Vagina (tissue), 2 donors: ENCODE measurements around the gene OR2T2.

ENCODE experiments used
- POLR2A ChIP-seq, 2 donors: fragments of 450-650 bp; IDR thresholded peaks; one replicate each; pipeline ENCODE4 v1.6.1; 2017; ENCODE audit warnings: antibody characterized with exemption in 2 of 2, mild to moderate bottlenecking in 2 of 2, moderate library complexity in 2 of 2
- POLR2AphosphoS5 ChIP-seq, 2 donors: sonication (generic); formaldehyde crosslinking; IDR thresholded peaks; one replicate each; pipeline ENCODE4 v1.9.0; 2017; ENCODE audit warnings: antibody characterized with exemption in 2 of 2, mild to moderate bottlenecking in 2 of 2, low read depth in 1 of 2; ENCODE audit not compliant: insufficient read depth in 1 of 2
- TF ChIP-seq, protein P1 (sequence below), 3 experiments: fragments of 450-650 bp in 2 of 3; fragments of 200-600 bp in 1 of 3; sonication (generic) in 1 of 3; IDR thresholded peaks; one replicate each; pipeline ENCODE4 v1.5.1; 2017 to 2019; ENCODE audit warnings: antibody characterized with exemption in 3 of 3, mild to moderate bottlenecking in 2 of 3, moderate library complexity in 2 of 3

DNA sequence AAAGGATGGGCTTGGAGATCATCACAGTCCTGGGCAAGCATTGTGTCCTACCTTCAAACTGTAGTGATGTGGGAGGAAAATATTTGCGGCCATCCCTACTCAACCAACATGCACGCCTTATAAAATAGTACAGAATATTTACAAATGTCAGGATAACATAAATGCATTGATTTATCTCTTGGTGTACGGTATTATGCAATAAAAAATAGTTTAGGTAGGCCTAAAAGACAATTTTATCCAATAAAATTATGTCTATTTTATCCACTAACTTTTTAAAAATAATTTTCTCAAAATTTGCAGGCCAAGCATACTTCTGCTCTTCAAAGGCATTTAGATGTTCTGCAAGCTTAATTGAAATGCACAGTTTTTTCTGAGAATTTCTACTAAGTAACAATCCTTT lies 42.7 kb upstream of the OR2T2 start, which contains the start of gene OR2T1:
- no peak for TF ChIP-seq POLR2AphosphoS5 (IDR thresholded peaks at IDR 0.05; ENCODE audit: insufficient read depth in 1 of 2, low read depth in 1 of 2)
- TF ChIP-seq, protein P1, sequence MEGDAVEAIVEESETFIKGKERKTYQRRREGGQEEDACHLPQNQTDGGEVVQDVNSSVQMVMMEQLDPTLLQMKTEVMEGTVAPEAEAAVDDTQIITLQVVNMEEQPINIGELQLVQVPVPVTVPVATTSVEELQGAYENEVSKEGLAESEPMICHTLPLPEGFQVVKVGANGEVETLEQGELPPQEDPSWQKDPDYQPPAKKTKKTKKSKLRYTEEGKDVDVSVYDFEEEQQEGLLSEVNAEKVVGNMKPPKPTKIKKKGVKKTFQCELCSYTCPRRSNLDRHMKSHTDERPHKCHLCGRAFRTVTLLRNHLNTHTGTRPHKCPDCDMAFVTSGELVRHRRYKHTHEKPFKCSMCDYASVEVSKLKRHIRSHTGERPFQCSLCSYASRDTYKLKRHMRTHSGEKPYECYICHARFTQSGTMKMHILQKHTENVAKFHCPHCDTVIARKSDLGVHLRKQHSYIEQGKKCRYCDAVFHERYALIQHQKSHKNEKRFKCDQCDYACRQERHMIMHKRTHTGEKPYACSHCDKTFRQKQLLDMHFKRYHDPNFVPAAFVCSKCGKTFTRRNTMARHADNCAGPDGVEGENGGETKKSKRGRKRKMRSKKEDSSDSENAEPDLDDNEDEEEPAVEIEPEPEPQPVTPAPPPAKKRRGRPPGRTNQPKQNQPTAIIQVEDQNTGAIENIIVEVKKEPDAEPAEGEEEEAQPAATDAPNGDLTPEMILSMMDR (IDR thresholded peaks at IDR 0.05): no peak
- TF ChIP-seq POLR2A (IDR thresholded peaks at IDR 0.05): no peak
